Tibial nerve (tissue), 4 donors: Measurements from ENCODE around the gene MMEL1. TPM values are rescaled to one million over a fixed set of nuclear protein-coding genes. Genes with fewer than 3 reads are reported as not detected.

ENCODE experiments used
- DNase-seq, 2 donors: peaks; one replicate each; pipeline ENCODE4 v3.0.0-alpha.2; 2019; ENCODE audit warnings: low spot score in 2 of 2
- H3K27ac ChIP-seq, 4 donors: fragments of 200-600 bp; sonication (generic) in 3 of 4; one replicate each; pipeline ENCODE4 v1.5.1; 2017 to 2019; ENCODE audit warnings: mild to moderate bottlenecking in 1 of 4
- H3K27me3 ChIP-seq, 2 donors: fragments of 200-600 bp; sonication (generic) in 1 of 2; one replicate each; pipeline versions ENCODE4 v1.5.1 to v1.6.0; 2017 to 2019
- H3K36me3 ChIP-seq, 3 donors: fragments of 200-600 bp; sonication (generic); one replicate each; pipeline ENCODE4 v1.5.1; 2018 to 2019
- H3K4me1 ChIP-seq, 4 donors: fragments of 200-600 bp; sonication (generic) in 3 of 4; one replicate each; pipeline ENCODE4 v1.5.1; 2017 to 2019
- H3K4me3 ChIP-seq, 4 donors: fragments of 200-600 bp; sonication (generic) in 3 of 4; one replicate each; pipeline ENCODE4 v1.5.1; 2017 to 2019; ENCODE audit warnings: mild to moderate bottlenecking in 1 of 4, moderate library complexity in 1 of 4
- H3K9me3 ChIP-seq, 4 donors: fragments of 200-600 bp; sonication (generic) in 3 of 4; one replicate each; pipeline ENCODE4 v1.5.1; 2017 to 2019
- CTCF ChIP-seq, 5 experiments: fragments of 200-600 bp in 3 of 5; fragments of 450-650 bp in 2 of 5; sonication (generic) in 3 of 5; IDR thresholded peaks; one replicate each; pipeline ENCODE4 v1.5.1; 2016 to 2019; ENCODE audit warnings: antibody characterized with exemption in 5 of 5, mild to moderate bottlenecking in 3 of 5, moderate library complexity in 2 of 5
- EP300 ChIP-seq, 2 donors: sonication (generic); formaldehyde crosslinking; IDR thresholded peaks; one replicate each; pipeline ENCODE4 v1.6.1; 2017; ENCODE audit warnings: antibody characterized with exemption in 2 of 2, mild to moderate bottlenecking in 1 of 2
- POLR2A ChIP-seq, 2 donors: fragments of 450-650 bp; IDR thresholded peaks; one replicate each; pipeline ENCODE4 v1.6.1; 2017; ENCODE audit warnings: antibody characterized with exemption in 2 of 2, mild to moderate bottlenecking in 2 of 2, moderate library complexity in 2 of 2
- WGBS, 2 donors: methylation state at CpG; one replicate each; pipeline ENCODE4 v1.1.5; 2018; 5-methylcytosine and 5-hydroxymethylcytosine counted together
- total RNA-seq, 4 donors: library from RNA; depleted of rRNA; stranded (reverse); fragments of >200 nt; gene quantifications; one replicate each; pipeline ENCODE4 v1.1.0, GENCODE V29; 2016

MMEL1 gene
- total RNA-seq, 4 donors from 2014 or later = 0.21 to 2.2 TPM; not detected in 2

DNA sequence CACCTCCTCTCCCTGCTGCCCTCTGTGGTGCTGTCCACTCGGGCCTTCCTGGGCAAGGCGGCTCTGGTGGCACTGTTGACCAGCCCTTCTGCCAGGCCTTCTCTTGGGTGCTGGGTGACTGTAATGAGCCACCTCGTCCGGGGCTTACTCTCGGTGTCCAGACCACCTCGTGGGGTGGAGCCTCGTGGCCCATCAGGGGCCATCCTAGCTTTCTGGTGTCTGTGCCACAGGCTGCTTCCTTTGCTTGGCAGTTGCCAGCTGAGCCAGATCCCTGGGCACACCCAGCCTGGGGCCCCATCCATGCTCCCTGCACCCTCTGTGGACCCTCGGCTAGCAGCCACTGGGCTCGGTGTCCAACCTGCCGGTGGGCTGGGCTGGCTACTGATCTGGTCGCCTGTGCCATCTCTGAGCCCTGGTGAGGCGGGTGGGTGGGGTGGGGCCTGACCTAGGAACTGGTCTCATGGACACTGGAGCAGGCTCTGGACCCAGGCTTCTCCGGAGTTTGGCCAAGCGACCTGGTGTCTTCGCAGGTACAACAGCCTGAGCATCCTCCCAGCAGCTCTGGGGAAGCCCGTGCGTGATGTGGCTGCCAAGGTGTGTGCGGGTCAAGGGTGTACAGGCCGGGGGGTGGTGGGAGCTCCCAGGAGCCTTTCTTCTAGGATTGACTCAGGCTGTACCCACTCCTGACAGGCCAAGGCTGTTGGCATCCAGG lies 44.8 kb downstream of the MMEL1 start:
- H3K4me3 ChIP-seq = peak overlapping the region in 3 of 4 donors; percentile 56 to 96 (median 96)

GRCh38 chr1:2587071-2587859 lies 45.6 kb downstream of the MMEL1 start:
- Histone ChIP-seq H3K36me3 (peaks cover 0 to 27% (median 0%) of the 10 kb centered on the region in 3 donors), H3K9me3 (no peaks in the 10 kb centered on the region), H3K27me3 (no peaks in the 10 kb centered on the region), H3K27ac (peak overlapping the region; percentile 26 to 100 (median 68)), H3K4me3 (peak overlapping the region; percentile 56 to 96 (median 88)), H3K4me1 (peaks cover 0 to 39% (median 21%) of the 10 kb centered on the region in 4 donors)
- WGBS, 2 donors = 10 to 14% methylated on average over 33 to 40 of the region's 52 CpGs
- TF ChIP-seq CTCF (IDR thresholded peaks at IDR 0.05) (no peak), POLR2A (IDR thresholded peaks at IDR 0.05) (no peak)
- DNase-seq = no peak

More for the DNA sequence above, 44.8 kb downstream of the MMEL1 start:
- H3K4me1 ChIP-seq = peaks cover 0 to 39% (median 21%) of the 10 kb centered on the region in 4 donors
- H3K27ac ChIP-seq = peak overlapping the region in 2 of 4 donors; percentile 38 to 99
- DNase-seq = no peak
- peaks cover 0 to 27% (median 0%) of the 10 kb centered on the region in 3 donors for H3K36me3 ChIP-seq
- TF ChIP-seq EP300 (IDR thresholded peaks at IDR 0.05) (no peak), POLR2A (IDR thresholded peaks at IDR 0.05) (no peak), CTCF (IDR thresholded peaks at IDR 0.05) (no peak)
- peaks cover 0 to 5% of the 10 kb centered on the region in 2 donors for H3K27me3 ChIP-seq
- 71 to 79% methylated on average over 12 to 16 of the region's 19 CpGs for WGBS, 2 donors
- no peaks in the 10 kb centered on the region for H3K9me3 ChIP-seq

DNA sequence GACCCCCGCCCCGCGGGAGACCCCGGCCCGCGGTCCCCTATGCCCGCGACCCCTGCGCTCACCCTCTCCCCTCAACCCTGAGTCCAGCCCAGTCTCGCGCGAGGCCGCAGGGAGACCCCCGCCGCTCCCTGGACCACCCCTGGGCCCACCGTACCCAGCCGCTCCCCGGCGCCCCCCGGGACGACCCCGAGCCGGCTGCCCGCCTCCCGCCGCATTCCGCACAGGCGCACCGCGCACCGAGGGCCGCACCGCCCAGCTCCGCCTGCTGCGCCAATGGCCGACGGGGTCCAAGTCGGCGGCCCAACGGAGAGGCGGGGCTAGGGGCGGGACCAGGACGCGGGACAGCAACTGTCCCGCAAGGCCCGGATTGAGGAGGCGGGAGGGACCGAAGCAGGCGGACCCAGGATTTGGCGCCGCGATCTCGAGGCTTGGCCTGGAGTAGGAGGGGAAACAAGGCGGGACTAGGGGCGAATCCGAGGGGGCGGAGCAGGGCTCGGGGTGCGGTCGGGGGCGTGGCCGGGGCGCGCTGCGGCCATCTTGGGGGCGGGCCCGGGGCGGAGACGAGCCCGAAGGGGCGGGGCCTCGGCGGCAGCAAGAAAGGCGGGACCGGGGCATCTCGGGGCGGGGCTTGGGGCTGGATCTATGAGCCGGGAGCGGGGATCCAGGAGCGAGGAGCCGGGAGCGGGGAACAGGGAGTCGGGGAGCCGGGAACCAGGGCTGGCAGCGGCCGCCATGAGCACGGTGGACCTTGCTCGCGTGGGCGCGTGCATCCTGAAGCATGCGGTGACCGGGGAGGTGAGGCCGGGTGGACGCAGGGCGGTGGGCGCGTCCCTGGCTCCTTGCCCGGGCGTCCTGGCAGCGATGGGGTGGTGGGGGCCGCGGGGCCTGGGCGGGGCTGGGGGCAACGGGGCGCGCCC lies 46.4 kb downstream of the MMEL1 start, which contains the start of gene PRXL2B:
Gene PRXL2B (plus strand): TSS at position 624 of the 917 bp plus-strand sequence. CDS start 109 bp downstream, at position 733.
- DNase-seq = peak; percentile 97 to 98
- Histone ChIP-seq H3K36me3 (peaks cover 0 to 27% (median 0%) of the 10 kb centered on the region in 3 donors), H3K9me3 (no peaks in the 10 kb centered on the region), H3K27ac (peak within 1 kb of the TSS; percentile 94 to 100 (median 98)), H3K4me3 (peak within 1 kb of the TSS; percentile 56 to 96 (median 88)), H3K4me1 (peaks cover 0 to 39% (median 21%) of the 10 kb centered on the region in 4 donors), H3K27me3 (no peaks in the 10 kb centered on the region)
- TF ChIP-seq POLR2A (IDR thresholded peaks at IDR 0.05) = peak; percentile 95 to 96
- peak in 1 of 5 experiments; percentile 42 for TF ChIP-seq CTCF (IDR thresholded peaks at IDR 0.05)
- peak; percentile 64 to 83 for TF ChIP-seq EP300 (IDR thresholded peaks at IDR 0.05)
- WGBS, 2 donors = 0 to 2% methylated on average over 17 to 50 of the region's 107 CpGs

- 1% methylated on average over 16 to 27 of the region's 28 CpGs for WGBS, 2 donors
- no peaks in the 10 kb centered on the region for H3K9me3 ChIP-seq
- DNase-seq = peak; percentile 48 to 74
- H3K27ac ChIP-seq = peak overlapping the region; percentile 94 to 100 (median 98)
- H3K4me3 ChIP-seq = peak overlapping the region; percentile 55 to 96 (median 88)
- TF ChIP-seq EP300 (IDR thresholded peaks at IDR 0.05) = peak; percentile 69 to 92
- TF ChIP-seq CTCF (IDR thresholded peaks at IDR 0.05) = peak in 2 of 5 experiments; percentile 17 to 29
- peak; percentile 78 to 82 for TF ChIP-seq POLR2A (IDR thresholded peaks at IDR 0.05)
- H3K27me3 ChIP-seq = no peaks in the 10 kb centered on the region
- H3K4me1 ChIP-seq = peaks cover 0 to 39% (median 21%) of the 10 kb centered on the region in 4 donors
- H3K36me3 ChIP-seq = peaks cover 0 to 23% (median 0%) of the 10 kb centered on the region in 3 donors
Measured at GRCh38 chr1:2585318-2586092, 47.3 kb downstream of the MMEL1 start.
